Stimulated activated CD4-positive, alpha-beta T cell treated with anti-CD3 and anti-CD28 coated beads, Interleukin-15, amount 100 ng/mL, for 24 hours (primary cell): ENCODE measurements around the gene TMEM41B.
A peak's percentile ranks its signal among the peaks of the same experiment; 100 is the strongest.
"Not testable (repeated sequence)": the region's sequence is repeated elsewhere in the genome, so short reads cannot be mapped to it uniquely, and the experiment has no call there.

Source experiments
- DNase-seq: peaks from one replicate; pipeline ENCODE4 v3.0.0-alpha.2; 2020

The TMEM41B gene

GRCh38 chr11:9304178-9304577 lies 10.2 kb downstream of the TMEM41B start:
- DNase-seq = no peak

- no peak for DNase-seq
Measured at GRCh38 chr11:9302448-9302847, 11.9 kb downstream of the TMEM41B start.

- no peak for DNase-seq
Measured at GRCh38 chr11:9301720-9302119, 12.7 kb downstream of the TMEM41B start.

GRCh38 chr11:9293646-9294045 lies 20.7 kb downstream of the TMEM41B start:
- no peak for DNase-seq

- DNase-seq = no peak
Measured at GRCh38 chr11:9285850-9286587, 28.4 kb downstream of the TMEM41B start.

- DNase-seq = peak; percentile 70
Measured at GRCh38 chr11:9280655-9281301, 33.6 kb downstream of the TMEM41B start.

- no peak for DNase-seq
Measured at GRCh38 chr11:9277176-9277575, 37.2 kb downstream of the TMEM41B start.

- DNase-seq = no peak
Measured at GRCh38 chr11:9276571-9276970, 37.8 kb downstream of the TMEM41B start.

GRCh38 chr11:9274499-9275258 lies 39.7 kb downstream of the TMEM41B start:
- no peak for DNase-seq

- DNase-seq = no peak
Measured at GRCh38 chr11:9273376-9274336, 40.7 kb downstream of the TMEM41B start.

GRCh38 chr11:9269492-9270013 lies 44.8 kb downstream of the TMEM41B start:
- no peak for DNase-seq

- DNase-seq = no peak
Measured at GRCh38 chr11:9267680-9268079, 46.7 kb downstream of the TMEM41B start.

- DNase-seq = no peak
Measured at GRCh38 chr11:9266926-9267325, 47.5 kb downstream of the TMEM41B start.

- no peak for DNase-seq
Measured at GRCh38 chr11:9266132-9266736, 48.2 kb downstream of the TMEM41B start.

GRCh38 chr11:9265211-9266131 lies 48.9 kb downstream of the TMEM41B start, which contains the start of gene DENND5A:
TSS of gene DENND5A (minus strand) at chr11:9265350. CDS start at chr11:9265069, 281 bp downstream.
- peak; percentile 70 for DNase-seq

- DNase-seq = peak; percentile 63
Measured at GRCh38 chr11:9264316-9265210, 49.8 kb downstream of the TMEM41B start.

- peak; percentile 73 for DNase-seq
Measured at GRCh38 chr11:9263840-9264315, 50.5 kb downstream of the TMEM41B start.

GRCh38 chr11:9260838-9261146 lies 53.6 kb downstream of the TMEM41B start:
- DNase-seq = not testable (repeated sequence)
